NCI-H1105 (cell line): ENCODE data around the gene C17orf50.

Source experiments
- DNase-seq: peaks from one replicate; lab custom pipeline; 2025; lab: John Stamatoyannopoulos, UW

Gene C17orf50

DNA sequence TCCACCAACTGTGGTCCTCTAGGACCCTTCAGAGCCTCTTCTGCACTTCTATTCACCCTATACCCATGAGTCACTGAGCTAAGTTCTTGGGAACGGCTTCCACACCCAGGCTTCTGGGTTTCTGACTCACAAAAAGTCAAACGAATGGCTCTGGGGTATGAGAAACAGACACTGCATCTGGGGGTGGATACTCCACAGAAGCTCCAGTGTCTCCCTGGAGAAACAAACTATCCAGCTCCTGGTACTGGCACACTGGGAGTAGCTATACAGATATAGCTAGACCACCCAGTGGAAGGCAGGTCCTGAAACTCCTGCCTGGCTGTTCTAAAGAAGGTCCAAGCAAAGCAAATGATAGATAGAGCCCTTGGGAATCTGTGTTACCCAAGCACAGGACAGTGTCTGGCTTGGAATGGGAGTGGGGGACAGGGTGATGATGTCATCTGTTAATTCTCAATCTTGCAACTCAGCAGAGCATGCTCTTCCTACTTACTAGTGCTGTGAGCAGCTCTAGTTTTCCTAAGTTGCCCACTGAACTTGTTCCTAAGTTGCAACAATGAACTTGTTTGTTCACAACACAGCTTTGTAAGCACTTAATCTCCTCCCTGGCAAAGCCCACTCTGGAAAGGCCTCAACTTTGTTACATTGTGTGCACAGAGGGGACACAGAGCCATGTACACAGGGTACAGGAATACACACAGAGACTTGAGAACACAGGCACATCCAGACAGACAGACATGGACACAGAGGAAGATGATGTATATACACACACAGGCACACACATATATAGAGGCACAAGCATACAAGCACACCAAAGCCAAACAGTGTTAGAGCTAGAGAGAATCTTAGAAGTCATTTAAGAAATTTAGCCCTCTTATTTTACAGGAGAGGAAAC lies 28.0 kb downstream of the C17orf50 start:
- DNase-seq, result no peak

DNA sequence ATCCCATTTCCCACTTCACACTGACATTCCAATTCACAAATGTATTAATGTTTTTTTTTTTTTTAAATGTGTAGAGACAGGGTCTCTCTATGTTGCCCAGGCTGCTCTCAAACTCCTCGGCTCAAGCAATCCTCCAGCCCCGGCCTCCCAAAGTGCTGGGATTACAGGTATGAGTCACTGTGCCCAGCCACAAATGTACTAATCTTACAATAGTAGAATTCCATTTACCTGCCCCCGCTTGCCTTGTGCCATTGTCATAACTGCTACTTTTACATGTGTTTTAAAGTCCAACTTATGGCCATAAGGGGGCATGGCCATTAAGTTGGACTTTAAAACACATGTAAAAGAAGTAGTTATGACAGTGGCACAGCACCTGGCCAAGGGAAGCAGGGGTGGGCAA lies 30.2 kb downstream of the C17orf50 start:
- DNase-seq, result no peak

DNA sequence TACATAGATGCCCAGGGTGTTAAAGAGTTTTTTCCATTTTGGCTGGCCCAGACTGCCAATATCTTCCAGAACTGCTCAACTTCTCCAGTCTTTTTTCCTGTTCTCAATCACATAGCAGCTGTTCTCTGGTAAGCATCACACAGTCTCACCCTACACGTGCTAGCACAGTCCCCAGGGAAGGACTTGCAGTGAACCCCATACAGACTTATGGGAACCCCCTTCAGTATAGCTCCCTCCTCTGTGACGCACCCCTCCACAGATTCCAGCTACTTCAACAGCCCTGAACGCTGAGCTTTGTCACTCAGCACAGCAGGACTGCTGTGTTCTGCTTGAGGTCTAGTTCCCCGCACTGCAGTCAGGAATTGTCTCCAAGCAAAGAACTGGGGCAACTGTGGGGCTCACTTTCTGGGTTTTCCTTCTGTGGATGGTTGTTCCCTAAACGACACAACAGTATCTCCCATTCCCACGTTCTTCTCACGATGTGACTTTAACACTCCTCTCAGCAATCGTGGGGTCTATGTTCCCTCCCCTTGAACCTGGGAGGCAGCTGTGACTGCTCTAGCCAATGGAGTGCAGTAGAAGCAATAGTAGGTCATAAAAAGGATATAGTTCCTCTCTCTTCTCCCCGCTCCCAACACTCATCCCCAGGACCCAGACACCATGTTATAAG lies 31.1 kb downstream of the C17orf50 start:
- DNase-seq, result no peak

DNA sequence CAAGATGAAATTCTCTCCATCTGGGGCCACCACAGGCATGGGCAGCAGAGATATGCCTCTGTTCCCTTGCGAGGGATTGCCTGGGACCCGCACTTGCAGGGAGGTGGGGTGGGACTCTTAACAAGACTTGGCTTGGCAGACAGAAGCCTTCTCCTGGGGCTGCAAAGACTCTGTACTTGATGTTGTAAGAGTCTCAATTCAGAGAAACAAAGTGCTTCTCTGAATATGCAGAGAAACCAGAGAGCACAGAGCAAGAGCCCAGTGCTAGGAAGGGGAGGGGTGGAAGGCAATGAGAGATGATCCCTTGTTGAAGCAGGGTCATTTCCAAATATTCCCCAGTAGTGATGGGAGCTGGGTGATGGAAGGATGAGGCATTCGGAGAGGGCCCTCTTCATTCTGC lies 32.6 kb downstream of the C17orf50 start:
- DNase-seq, result no peak

DNA sequence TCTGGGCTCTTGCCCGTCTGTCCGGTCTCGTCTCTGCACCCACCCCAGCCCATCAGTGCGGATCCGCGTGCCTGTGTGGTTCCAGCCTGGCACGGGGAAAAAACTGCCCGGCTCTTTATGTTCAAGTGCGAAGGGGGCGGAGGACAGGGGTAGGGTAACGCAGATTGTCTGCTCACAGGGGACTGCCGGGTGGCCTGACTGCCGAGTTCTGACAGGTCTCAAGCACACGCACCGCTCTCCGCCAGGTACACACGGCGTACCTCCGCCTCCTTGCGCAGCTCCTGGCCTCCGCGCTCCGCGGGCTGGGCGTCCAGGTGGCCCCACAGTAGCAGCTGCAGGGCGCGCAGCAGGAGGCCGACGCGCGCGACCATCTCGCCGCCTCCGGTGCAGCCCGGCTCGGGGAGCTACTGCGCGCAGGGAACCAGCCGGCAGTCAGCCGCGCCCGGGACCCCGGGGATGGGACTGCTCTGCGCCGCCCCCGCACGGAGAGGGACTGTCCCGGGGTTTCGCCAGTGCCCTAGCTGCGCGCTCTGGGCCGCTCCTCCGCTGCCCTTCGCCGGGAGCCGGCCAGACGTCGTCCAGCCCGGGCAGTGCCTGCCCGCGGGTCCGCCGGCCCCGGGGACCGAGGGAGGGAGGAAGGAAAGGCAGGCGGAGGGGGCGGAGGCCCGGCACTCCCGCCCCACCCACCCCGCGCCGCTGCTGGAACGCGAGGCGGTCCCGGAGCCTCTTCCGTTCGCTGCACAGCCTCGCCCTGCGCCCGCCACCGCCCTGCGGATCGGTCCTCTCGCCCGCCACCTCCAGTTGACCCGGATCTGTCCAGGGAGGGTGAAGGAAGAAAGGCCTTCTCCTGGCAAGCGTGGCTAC lies 34.6 kb downstream of the C17orf50 start, which contains the start of gene MMP28:
Gene MMP28, minus strand, starts transcription at position 635 of the 864 bp plus-strand sequence. Its CDS starts 264 bp downstream, at position 371.
- DNase-seq, result peak; percentile 33

DNA sequence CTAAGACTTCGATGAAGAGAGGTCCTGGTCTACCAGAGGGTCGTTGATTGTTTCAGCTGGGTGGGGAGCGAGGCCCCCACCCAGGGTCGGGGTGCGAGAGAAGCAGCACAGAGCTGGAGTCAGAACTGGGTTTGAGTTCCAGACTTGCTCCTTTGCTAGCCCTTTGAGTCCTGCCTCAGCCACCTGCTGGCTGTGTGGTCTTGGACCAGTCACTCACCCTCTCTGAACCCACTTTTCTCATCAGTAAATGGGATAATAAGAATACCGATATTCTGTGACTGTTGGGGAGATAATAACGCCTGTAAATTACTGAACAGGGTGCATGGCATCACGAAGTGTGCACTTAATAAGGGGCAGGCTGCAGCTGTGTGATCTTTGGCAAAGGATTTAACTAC lies 35.2 kb downstream of the C17orf50 start:
- no peak for DNase-seq

DNA sequence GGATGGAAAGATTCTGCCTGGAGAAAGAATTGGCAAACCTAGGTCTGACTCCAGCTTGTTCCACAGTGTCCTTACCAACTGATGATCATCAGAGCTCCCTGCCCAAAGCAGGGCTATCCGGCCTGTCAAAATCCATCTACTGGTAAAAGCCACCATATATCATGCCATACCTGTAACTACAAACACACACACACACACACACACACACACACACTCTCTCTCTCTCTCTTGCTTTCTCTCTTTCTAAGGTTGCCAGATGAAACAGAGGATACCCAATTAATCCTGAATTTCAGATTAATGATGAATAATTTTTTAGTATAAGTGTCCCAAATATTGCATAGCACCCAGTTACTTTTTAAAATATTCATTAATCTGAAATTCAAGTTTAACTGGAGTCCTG lies 36.3 kb downstream of the C17orf50 start:
- no peak for DNase-seq

DNA sequence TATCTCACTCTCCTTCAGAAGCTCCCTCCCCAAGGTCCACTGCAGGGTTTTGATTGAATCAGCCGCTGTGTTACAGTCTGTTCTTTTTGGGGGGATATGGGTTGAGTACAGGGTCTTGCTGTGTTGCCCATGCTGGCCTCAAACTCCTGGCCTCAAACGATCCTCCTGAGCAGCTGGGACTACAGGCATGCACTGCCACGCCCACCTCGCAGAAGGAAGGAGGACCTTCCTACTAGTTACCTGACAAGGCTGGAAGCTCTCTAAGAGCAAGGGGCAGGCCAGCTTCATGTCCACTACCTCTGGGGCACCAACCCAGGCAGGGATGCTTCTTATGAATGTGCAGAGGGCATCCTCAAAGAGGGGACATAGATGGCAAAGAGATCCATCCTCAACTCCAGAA lies 36.7 kb downstream of the C17orf50 start:
- DNase-seq, result no peak

DNA sequence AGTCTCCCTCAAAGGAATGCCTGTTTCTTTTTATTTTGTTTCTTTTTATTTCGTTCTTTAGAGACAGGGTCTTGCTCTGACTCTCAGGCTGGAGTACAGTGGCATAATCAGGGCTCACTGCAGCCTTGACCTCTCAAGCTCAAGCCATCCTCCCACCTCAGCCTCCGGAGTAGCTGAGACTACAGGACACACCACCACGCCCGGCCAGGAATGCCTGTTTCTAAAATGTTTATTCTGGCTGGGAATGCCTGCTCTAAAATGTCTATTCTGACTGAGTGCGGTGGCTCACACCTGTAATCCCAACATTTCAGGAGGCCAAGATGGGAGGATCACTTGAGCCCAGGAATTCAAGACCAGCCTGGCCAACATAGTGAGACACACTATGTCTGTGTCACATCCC lies 37.2 kb downstream of the C17orf50 start:
- DNase-seq, result no peak

DNA sequence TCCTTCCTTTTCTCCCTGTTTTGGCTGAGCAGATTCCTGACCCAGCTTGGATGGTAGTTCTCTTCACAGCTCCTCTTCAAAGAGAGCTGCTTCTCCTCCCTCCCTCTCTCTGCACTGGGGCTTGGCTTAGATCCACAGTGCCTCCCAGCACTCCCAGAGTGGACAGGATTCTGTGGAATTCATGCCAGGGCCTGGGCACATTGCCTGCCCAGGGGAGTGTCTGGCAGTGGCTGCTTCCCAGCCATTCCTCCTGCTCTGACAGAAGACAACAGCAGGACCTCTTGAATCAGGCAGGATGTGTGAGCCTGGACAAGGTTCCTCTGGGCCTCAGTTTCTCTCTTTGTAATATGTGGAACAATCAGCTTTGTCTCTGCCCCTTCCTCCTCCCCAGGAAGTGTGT lies 39.3 kb downstream of the C17orf50 start:
- peak; percentile 2 for DNase-seq

DNA sequence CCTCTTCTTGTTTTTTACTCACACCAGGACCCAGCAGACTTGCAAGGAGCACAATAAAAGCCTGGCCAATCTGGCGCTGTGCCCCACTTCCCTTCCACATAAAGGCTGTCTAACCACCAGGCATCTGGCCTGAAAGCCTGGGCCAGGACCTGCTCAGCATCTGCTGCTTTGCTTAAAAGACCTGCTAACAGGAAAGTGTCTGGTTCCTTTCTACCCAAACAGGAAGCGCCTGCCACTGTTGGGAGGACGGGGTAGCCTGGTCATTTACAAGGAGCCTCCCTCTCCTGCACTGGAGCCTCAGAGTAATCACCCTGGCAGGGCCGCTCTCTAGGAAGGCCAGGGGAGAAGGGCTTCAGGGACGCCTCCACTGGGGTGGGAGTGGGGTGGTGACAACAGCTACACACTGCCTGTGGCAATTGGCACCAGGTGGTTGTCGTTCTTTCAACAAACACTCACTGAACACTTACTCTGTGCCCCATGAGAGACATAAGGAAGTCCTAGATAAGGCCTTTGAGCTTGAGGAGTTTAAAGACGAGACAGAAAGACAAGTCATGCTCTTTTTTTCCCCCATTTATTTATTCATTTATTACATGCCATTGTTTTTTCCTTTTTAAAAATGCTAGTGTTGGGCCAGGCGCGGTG lies 41.0 kb downstream of the C17orf50 start:
- no peak for DNase-seq

DNA sequence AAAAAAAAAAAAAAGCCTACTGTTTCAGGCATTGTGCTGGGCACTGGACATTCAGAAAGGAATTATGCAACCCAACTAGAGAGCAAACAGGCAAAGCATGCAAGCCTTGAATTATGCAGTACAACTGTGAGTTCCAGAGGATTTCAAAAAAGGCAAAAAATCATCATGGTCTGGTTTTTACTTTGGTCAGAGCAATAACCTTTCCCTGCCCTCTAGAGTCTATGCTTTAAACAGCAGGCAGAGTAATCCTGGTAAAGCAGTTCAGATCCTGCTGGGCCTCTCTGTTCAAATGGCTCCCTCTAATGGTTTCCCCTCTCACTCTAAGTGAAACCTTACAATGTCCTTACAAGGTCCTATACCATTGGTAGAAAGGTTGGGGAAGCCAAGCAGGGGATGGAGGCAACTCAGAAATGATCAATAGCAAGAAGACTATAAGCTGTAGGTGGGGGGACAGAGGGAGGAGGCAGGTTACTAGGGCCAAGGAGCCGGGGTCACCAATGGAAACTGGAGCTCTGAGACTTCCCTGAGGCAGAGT lies 44.0 kb downstream of the C17orf50 start:
- peak; percentile 33 for DNase-seq

DNA sequence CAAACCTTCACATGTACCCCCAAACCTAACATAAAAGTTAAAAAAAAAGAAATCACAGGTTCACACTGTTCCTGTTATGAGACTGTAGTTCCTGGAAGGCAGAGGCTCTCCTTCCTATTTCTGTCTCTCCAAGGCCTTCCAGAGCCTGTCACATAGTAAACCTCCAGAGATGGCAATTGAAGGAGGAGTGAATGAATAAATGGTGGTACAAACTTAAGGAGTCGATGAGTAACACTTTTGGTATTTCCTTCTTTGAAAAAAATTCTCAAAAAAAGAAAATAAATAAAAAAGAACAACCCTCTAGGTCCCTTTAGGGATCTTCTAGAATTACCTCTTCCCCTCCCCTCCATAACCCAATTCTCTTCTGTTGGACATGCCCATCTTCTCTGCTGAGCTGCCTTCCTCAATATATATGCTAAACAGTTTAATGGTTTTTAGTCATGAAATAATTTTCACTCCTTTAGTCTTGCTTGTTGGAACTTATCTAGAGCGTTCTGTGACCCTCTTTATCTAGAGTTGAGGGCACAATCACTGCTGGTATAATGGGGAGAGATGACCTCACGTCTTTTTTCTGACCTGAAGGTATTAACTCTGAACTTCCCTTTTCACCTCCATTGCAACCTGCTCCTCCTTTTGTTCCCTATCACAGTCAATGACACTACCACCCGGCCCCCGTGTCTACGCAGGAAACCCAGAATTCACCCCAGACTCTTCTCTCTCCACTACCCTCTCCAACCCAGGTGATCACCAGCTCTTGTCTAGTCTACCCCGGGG lies 46.9 kb downstream of the C17orf50 start:
- DNase-seq, result no peak

DNA sequence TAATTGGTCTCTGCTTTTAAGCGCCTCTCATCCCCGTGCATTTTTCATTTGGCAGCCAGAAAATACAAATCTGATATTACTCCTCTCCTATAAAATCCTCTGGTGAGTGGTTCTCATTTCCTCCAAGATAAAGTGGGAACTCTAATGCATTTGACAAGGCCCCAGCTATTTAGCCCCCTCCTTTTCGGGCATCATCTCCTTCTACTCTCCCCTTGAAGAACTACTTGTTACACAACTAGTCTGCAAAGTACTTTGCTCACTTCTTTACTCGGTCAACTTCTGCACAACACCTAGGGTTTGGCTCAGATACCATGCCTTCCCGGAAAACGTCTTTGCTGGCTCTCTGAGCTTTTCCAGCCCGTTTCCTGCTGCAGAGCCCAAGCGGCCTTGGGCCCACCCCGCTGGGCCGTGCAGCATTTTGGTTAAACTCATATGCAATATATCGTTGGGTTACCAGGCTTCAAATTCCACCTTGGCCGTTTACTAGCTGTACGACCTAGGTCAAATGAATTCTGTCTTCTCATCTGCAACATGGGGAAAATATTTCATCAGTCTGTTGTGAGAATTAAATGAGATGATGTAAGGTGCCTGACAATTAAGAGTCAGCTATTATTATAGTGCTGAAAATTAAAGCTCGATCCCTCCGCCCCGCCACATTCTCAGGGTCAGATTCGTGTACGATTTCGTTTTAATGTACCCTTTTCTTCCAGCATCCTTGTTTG lies 47.7 kb downstream of the C17orf50 start:
- no peak for DNase-seq

DNA sequence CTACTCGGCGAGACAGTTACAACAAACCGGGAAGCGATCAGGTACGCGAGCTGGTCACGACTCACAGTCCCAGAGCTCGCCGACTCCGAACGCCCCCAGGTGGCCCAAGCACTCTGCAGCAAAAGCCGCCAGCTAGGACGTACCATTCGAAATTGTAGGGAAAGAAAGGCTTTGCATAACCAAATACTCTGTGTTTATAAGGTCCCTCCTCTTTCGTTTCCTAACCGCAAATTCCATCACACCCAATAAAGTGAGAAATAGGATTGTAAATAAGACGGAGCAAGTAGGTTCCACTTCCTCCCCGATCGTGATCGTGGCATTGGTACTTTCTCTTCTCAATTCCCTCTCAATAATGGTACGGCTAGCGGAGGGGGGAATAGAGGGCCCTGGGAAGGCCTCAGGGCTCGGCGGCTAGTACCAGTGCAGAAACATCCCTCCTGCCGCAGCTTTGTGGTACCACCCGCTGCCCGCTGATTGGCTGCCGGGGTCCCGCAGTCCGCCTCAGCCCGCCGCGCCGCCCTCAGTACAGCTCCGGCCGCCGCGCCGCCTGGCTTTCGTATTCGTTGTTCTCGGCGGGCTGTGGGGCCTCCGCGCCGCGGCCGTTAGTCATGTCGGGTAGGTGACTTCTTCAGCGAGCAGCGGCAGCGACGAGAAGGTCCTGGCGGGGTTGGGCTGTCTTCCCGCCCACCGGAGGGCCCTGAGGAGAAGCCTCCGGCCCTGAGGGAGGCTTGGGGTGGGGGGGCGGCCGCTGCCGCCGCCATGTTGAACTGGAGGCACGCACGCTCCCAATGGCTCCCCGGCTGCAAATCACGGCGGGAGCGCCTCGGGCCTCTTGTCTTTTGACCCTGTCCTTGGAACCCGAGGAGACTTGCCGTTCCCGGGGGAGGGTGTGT lies 48.5 kb downstream of the C17orf50 start, which contains the start of gene TAF15:
Gene TAF15, plus strand, starts transcription at position 523 of the 893 bp plus-strand sequence. Its CDS starts 86 bp downstream, at position 609.
- peak; percentile 93 for DNase-seq

DNA sequence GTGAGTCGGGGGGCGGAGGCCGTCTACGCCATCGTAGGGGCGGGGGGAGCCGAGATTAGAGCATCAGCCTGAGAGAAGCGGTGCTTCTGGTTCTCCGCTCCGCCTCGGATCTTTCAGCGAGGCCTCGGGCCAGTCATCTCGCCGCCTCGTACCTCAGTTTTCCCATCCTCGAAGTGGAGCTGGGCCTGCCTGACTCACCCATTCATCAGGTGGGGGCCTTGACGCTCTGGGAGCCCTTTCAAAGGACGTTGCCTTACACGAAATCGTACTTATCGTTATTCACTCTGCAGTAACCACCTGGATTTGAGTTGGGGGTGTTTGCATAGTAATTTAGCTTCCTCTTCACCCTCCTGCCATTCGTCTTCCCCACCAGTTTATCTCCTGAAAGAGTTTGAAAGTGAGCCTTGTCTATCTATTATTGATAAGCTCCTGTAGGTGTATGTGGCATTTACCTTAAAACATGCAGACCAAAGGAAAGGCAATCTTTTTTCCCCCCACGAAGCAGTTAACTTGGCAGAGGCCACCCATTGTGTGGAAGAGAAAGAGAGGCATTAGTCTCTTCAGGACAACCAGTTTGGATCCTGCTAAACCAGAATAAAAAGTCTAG lies 49.3 kb downstream of the C17orf50 start:
- DNase-seq, result no peak

DNA sequence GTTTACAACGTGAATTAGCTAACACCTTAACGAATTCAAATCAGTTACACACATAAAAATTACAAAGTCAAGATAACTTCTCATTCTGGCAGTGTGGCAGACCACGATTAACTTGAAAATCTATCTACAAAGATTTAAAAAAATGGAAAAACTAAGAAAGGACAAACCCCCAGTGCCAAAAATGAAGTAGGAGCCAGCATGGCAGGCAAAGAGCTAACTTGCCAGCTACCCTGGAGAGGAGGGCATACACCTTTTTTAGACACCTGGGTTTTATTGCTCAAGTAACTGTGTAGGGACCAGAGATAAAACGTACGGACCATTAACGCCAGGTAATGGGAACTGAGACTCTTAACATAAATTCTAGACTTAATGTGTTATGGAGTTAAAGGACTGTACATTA lies 51.1 kb downstream of the C17orf50 start:
- no peak for DNase-seq

DNA sequence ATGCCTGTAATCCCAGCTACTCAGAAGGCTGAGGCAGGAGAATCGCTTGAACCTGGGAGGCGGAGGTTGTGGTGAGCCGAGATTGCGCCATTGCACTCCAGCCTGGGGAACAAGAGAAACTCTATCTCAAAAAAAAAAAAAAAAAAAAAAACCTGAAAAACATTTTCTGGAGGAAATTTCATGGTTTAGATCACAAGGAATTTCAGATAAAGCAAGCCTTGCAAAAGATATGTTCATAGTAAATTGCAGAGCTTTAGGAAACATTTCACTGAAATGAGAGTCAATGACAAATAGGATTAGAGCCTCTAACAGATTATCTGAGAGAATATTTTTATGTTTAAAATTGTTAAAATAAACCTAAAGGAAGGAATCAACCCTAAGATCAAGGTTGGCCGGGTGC lies 51.8 kb downstream of the C17orf50 start:
- DNase-seq, result no peak
